Nephron progenitor cell (in vitro differentiated cells): ENCODE data around the gene DNTTIP2.

ENCODE experiments used
- DNase-seq: peaks from one replicate; pipeline ENCODE4 v3.0.0; 2021
- H3K27ac Mint-ChIP-seq: 2 replicates; pipeline ENCODE4 v1.8.0; 2021; ENCODE audit warnings: mild to moderate bottlenecking, moderate library complexity, mixed read lengths
- H3K27me3 Mint-ChIP-seq: 2 replicates; pipeline ENCODE4 v1.8.0; 2021; ENCODE audit warnings: mild to moderate bottlenecking, low read depth, mixed read lengths; ENCODE audit not compliant: poor library complexity
- H3K36me3 Mint-ChIP-seq: 2 replicates; pipeline ENCODE4 v1.8.0; 2021; ENCODE audit warnings: low read depth, mixed read lengths
- H3K4me1 Mint-ChIP-seq: 2 replicates; pipeline ENCODE4 v1.8.0; 2021; ENCODE audit warnings: mixed read lengths
- H3K4me3 Mint-ChIP-seq: 2 replicates; pipeline ENCODE4 v1.8.0; 2021; ENCODE audit warnings: mild to moderate bottlenecking, moderate library complexity, mixed read lengths
- H3K9me3 Mint-ChIP-seq: 2 replicates; pipeline ENCODE4 v1.8.0; 2021; ENCODE audit warnings: mild to moderate bottlenecking, moderate library complexity, mixed read lengths
- CTCF ChIP-seq: fragments of 200-600 bp; sonication (generic); IDR thresholded peaks from 2 replicates; pipeline ENCODE4 v1.5.0; 2021; ENCODE audit warnings: antibody characterized with exemption

The DNTTIP2 gene

GRCh38 chr1:93909146-93910050 lies 30.4 kb upstream of the DNTTIP2 start, which contains the start of gene GCLM:
Gene GCLM (minus strand): TSS chr1:93909430. CDS start chr1:93909163, 267 bp downstream.
- Mint-ChIP-seq H3K9me3 (peaks cover 27% of the 10 kb centered on the region), H3K4me1 (peaks cover 20% of the 10 kb centered on the region), H3K27ac (peak within 1 kb of the TSS; percentile 53), H3K36me3 (no peaks in the 10 kb centered on the region), H3K27me3 (peaks cover 14% of the 10 kb centered on the region), H3K4me3 (peak within 1 kb of the TSS; percentile 88)
- peak; percentile 61 for TF ChIP-seq CTCF
- peak; percentile 97 for DNase-seq

- peaks cover 26% of the 10 kb centered on the region for H3K9me3 Mint-ChIP-seq
- no peak for TF ChIP-seq CTCF
- DNase-seq, result peak; percentile 41
- H3K36me3 Mint-ChIP-seq, result no peaks in the 10 kb centered on the region
- H3K27me3 Mint-ChIP-seq, result peaks cover 13% of the 10 kb centered on the region
- peaks cover 20% of the 10 kb centered on the region for H3K4me1 Mint-ChIP-seq
- H3K27ac Mint-ChIP-seq, result peak overlapping the region; percentile 53
- H3K4me3 Mint-ChIP-seq, result peak overlapping the region; percentile 88
These were observed 29.6 kb upstream of the DNTTIP2 start for GRCh38 chr1:93908394-93909145.

- Mint-ChIP-seq H3K27ac (no peak overlapping the region), H3K4me3 (peak overlapping the region; percentile 82), H3K4me1 (peaks cover 20% of the 10 kb centered on the region), H3K36me3 (no peaks in the 10 kb centered on the region), H3K27me3 (peaks cover 5% of the 10 kb centered on the region), H3K9me3 (peaks cover 26% of the 10 kb centered on the region)
- no peak for TF ChIP-seq CTCF
- DNase-seq, result no peak
These were observed 28.7 kb upstream of the DNTTIP2 start for GRCh38 chr1:93907718-93908117.

GRCh38 chr1:93906480-93906879 lies 27.5 kb upstream of the DNTTIP2 start:
- Mint-ChIP-seq H3K4me3 (no peak overlapping the region), H3K36me3 (no peaks in the 10 kb centered on the region), H3K27ac (no peak overlapping the region), H3K9me3 (peaks cover 19% of the 10 kb centered on the region), H3K4me1 (peaks cover 25% of the 10 kb centered on the region), H3K27me3 (peaks cover 5% of the 10 kb centered on the region)
- TF ChIP-seq CTCF, result no peak
- no peak for DNase-seq

DNA sequence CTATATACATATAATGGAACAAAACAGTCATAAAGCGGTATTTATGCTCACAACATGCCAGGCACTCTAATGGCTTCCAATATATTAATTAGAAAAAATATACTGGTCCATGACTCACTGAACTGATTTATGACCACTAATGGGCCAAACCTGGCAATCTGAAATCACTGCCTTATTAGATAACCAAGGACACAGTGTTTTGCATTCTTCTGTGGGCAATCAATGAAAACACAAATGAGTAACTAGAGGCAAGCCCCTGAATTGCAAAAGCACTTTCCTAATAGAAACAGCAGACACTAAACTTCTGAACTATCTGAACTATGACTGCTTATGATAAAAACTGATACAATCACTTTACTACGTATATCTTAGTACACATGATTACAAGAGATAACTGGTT lies 26.7 kb upstream of the DNTTIP2 start:
- Mint-ChIP-seq H3K36me3 (no peaks in the 10 kb centered on the region), H3K27me3 (peaks cover 5% of the 10 kb centered on the region), H3K27ac (no peak overlapping the region), H3K4me1 (peaks cover 25% of the 10 kb centered on the region), H3K4me3 (no peak overlapping the region), H3K9me3 (peaks cover 12% of the 10 kb centered on the region)
- TF ChIP-seq CTCF, result no peak
- no peak for DNase-seq
